ENCODE data around the gene PRKAR2A. TPM values are rescaled to one million over a fixed set of nuclear protein-coding genes. Genes with fewer than 3 reads are reported as not detected.

The PRKAR2A gene
- total RNA-seq, 1 donor from 2014 or later, result 75.5 TPM

GRCh38 chr3:48881652-48882114 is 34.0 kb upstream of the PRKAR2A start:
- no peak overlapping the region for H3K27ac Mint-ChIP-seq (ENCODE audit: unreplicated experiment)
- no peaks in the 10 kb centered on the region for H3K9me3 Mint-ChIP-seq (ENCODE audit: low read depth)
- DNase-seq (ENCODE audit: low spot score), result no peak
- peaks cover 7% of the 10 kb centered on the region for H3K36me3 Mint-ChIP-seq (ENCODE audit: low read depth)
- H3K4me3 Mint-ChIP-seq (ENCODE audit: unreplicated experiment), result no peak overlapping the region
- TF ChIP-seq, protein P1, sequence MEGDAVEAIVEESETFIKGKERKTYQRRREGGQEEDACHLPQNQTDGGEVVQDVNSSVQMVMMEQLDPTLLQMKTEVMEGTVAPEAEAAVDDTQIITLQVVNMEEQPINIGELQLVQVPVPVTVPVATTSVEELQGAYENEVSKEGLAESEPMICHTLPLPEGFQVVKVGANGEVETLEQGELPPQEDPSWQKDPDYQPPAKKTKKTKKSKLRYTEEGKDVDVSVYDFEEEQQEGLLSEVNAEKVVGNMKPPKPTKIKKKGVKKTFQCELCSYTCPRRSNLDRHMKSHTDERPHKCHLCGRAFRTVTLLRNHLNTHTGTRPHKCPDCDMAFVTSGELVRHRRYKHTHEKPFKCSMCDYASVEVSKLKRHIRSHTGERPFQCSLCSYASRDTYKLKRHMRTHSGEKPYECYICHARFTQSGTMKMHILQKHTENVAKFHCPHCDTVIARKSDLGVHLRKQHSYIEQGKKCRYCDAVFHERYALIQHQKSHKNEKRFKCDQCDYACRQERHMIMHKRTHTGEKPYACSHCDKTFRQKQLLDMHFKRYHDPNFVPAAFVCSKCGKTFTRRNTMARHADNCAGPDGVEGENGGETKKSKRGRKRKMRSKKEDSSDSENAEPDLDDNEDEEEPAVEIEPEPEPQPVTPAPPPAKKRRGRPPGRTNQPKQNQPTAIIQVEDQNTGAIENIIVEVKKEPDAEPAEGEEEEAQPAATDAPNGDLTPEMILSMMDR (IDR thresholded peaks at IDR 0.05), result no peak
- H3K27me3 Mint-ChIP-seq (ENCODE audit: low read depth), result no peaks in the 10 kb centered on the region
- H3K4me1 Mint-ChIP-seq (ENCODE audit: low read depth), result peaks cover 16% of the 10 kb centered on the region

DNA sequence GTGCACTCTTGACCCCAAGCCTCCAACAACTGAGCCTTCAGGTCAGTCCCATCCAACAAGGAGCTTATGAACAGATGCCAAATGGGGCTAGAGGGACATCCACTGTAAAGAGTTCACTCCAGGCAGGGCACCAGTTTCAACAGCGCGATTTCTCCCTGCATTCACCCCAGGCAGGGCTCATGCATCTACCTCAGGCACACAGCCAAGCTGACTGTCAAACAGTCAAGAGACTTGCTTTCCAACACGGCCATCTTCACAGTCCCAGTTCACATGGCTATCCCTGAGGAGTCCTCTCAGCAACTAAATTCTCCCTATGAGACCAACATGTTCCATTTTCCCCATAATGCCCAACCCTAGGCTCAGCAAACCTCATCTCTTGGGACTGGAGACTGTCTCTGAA is 33.3 kb upstream of the PRKAR2A start:
- H3K9me3 Mint-ChIP-seq (ENCODE audit: low read depth), result no peaks in the 10 kb centered on the region
- DNase-seq (ENCODE audit: low spot score), result no peak
- H3K36me3 Mint-ChIP-seq (ENCODE audit: low read depth), result peaks cover 7% of the 10 kb centered on the region
- H3K4me1 Mint-ChIP-seq (ENCODE audit: low read depth), result peaks cover 16% of the 10 kb centered on the region
- H3K27me3 Mint-ChIP-seq (ENCODE audit: low read depth), result no peaks in the 10 kb centered on the region
- TF ChIP-seq, protein P1 (IDR thresholded peaks at IDR 0.05), result no peak
- H3K27ac Mint-ChIP-seq (ENCODE audit: unreplicated experiment), result no peak overlapping the region
- no peak overlapping the region for H3K4me3 Mint-ChIP-seq (ENCODE audit: unreplicated experiment)

DNA sequence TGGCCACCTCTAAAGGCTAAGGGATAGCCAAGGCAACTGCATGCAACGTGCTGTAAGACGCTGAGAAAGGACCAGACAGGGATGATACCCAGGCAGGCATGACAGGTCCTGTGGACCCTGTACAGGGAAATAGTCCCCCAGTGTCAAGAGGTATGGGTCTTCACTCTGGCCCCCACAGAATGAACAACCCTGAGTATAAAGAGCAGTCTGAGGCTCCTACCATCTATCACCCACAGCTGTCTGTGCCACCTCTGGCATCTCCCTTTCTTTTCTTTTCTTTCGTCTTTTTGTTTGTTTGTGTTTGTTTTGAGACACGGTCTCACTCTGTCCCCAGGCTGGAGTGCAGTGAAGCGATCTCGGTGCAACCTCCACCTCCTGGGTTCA is 32.3 kb upstream of the PRKAR2A start:
- peaks cover 7% of the 10 kb centered on the region for H3K36me3 Mint-ChIP-seq (ENCODE audit: low read depth)
- no peak for DNase-seq (ENCODE audit: low spot score)
- no peaks in the 10 kb centered on the region for H3K9me3 Mint-ChIP-seq (ENCODE audit: low read depth)
- TF ChIP-seq, protein P1 (IDR thresholded peaks at IDR 0.05), result no peak
- peaks cover 6% of the 10 kb centered on the region for H3K4me1 Mint-ChIP-seq (ENCODE audit: low read depth)
- H3K27ac Mint-ChIP-seq (ENCODE audit: unreplicated experiment), result no peak overlapping the region
- no peak overlapping the region for H3K4me3 Mint-ChIP-seq (ENCODE audit: unreplicated experiment)
- no peaks in the 10 kb centered on the region for H3K27me3 Mint-ChIP-seq (ENCODE audit: low read depth)

DNA sequence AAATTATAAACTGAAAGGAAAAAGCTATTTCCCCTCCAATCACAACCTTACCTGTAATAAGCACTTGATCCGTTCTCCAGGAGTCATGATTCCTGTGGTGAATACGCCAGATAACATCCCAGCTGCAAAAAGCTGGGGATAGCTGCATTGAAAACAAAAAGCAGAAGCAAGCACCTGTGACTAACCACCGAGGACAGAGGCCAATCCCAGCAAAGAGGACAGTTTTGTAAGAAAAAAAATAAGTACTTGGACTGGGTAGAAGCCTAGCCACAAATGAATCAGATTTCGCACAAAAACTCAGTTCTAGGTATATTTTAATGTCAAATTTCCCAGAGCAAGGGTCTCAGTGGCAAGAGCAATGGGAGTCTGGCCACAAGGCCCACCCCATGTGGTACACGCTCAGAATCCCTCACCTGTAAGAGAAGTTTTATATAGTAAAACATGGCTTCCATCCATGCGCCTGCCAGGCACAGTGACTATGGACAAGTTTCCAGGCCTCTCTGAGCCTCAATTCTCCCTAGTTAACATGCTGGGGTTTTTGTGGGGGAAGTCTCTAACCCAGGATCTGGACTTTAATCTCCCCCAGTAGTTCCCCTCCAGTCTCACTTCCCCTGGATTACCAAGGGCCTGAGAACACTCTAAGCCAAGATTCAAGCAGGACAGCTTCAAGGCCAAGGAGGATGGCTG is 31.8 kb upstream of the PRKAR2A start:
- Mint-ChIP-seq H3K9me3 (ENCODE audit: low read depth) (no peaks in the 10 kb centered on the region), H3K4me1 (ENCODE audit: low read depth) (peaks cover 4% of the 10 kb centered on the region), H3K27ac (ENCODE audit: unreplicated experiment) (no peak overlapping the region), H3K27me3 (ENCODE audit: low read depth) (no peaks in the 10 kb centered on the region), H3K4me3 (ENCODE audit: unreplicated experiment) (no peak overlapping the region), H3K36me3 (ENCODE audit: low read depth) (peaks cover 5% of the 10 kb centered on the region)
- TF ChIP-seq, protein P1 (IDR thresholded peaks at IDR 0.05), result no peak
- DNase-seq (ENCODE audit: low spot score), result no peak

GRCh38 chr3:48877671-48878070 is 30.0 kb upstream of the PRKAR2A start:
- TF ChIP-seq, protein P1 (IDR thresholded peaks at IDR 0.05), result no peak
- DNase-seq (ENCODE audit: low spot score), result no peak
- Mint-ChIP-seq H3K27me3 (ENCODE audit: low read depth) (no peaks in the 10 kb centered on the region), H3K4me1 (ENCODE audit: low read depth) (peaks cover 4% of the 10 kb centered on the region), H3K27ac (ENCODE audit: unreplicated experiment) (peak overlapping the region; percentile 66), H3K4me3 (ENCODE audit: unreplicated experiment) (no peak overlapping the region), H3K36me3 (ENCODE audit: low read depth) (peaks cover 3% of the 10 kb centered on the region), H3K9me3 (ENCODE audit: low read depth) (no peaks in the 10 kb centered on the region)

All from chondrocyte (in vitro differentiated cells).